Caco-2 (cell line): ENCODE data around the gene ELP4. TPM values are rescaled to one million over a fixed set of nuclear protein-coding genes. Genes with fewer than 3 reads are reported as not detected.

Source experiments
- BruUV-seq: library from RNA; stranded (reverse); fragments of 400-500 nt; replicated peaks from 2 replicates; lab custom pipeline; 2021; lab: Mats Ljungman, UMichigan
- CTCF ChIA-PET: fragments of 300-600 bp; sonication (Branson Sonifier 250); formaldehyde crosslinking; loops from one replicate; lab custom pipeline; 2022; ENCODE audit warnings: antibody characterized with exemption; lab: Charles Lee
- POLR2A ChIA-PET: fragments of 300-600 bp; sonication (Branson Sonifier 250); formaldehyde crosslinking; loops from one replicate; lab custom pipeline; 2022; ENCODE audit warnings: antibody characterized with exemption; lab: Charles Lee
- DNase-seq, 2 experiments: peaks; one replicate each; pipeline versions ENCODE4 v3.0.0 to v3.0.0-alpha.2; 2020 to 2022
- H3K27me3 ChIP-seq: replicated peaks from 2 replicates; pipeline ENCODE4 v1.6.0; 2011; ENCODE audit warnings: low read length; ENCODE audit not compliant: control insufficient read depth, insufficient read depth
- H3K36me3 ChIP-seq: 2 replicates; pipeline ENCODE4 v1.5.1; 2011; ENCODE audit warnings: low read length; ENCODE audit not compliant: control insufficient read depth, insufficient read depth
- H3K4me1 ChIP-seq: fragments of 250-450 bp; sonication (Bioruptor Pico); 2 replicates; pipeline ENCODE4 v1.5.1; 2020; ENCODE audit warnings: mild to moderate bottlenecking
- H3K4me3 ChIP-seq: 2 replicates; pipeline ENCODE4 v1.5.1; 2011; ENCODE audit warnings: low read depth, mild to moderate bottlenecking, control low read depth, low read length
- H3K9me3 ChIP-seq: fragments of 250-450 bp; sonication (Bioruptor Pico); 2 replicates; pipeline ENCODE4 v1.5.1; 2020; ENCODE audit warnings: mild to moderate bottlenecking, moderate library complexity
- H3K27ac Mint-ChIP-seq: one replicate; pipeline ENCODE4 v1.8.0; 2022; ENCODE audit warnings: mixed read lengths; ENCODE audit not compliant: unreplicated experiment
- H3K27me3 Mint-ChIP-seq: one replicate; pipeline ENCODE4 v1.8.0; 2022; ENCODE audit warnings: mixed read lengths; ENCODE audit not compliant: insufficient read depth, unreplicated experiment
- H3K36me3 Mint-ChIP-seq: one replicate; pipeline ENCODE4 v1.8.0; 2022; ENCODE audit warnings: mild to moderate bottlenecking, mixed read lengths; ENCODE audit not compliant: insufficient read depth, unreplicated experiment
- H3K4me1 Mint-ChIP-seq: one replicate; pipeline ENCODE4 v1.8.0; 2022; ENCODE audit warnings: low read depth, mixed read lengths; ENCODE audit not compliant: unreplicated experiment
- H3K4me3 Mint-ChIP-seq: one replicate; pipeline ENCODE4 v1.8.0; 2022; ENCODE audit warnings: mild to moderate bottlenecking, moderate library complexity, mixed read lengths; ENCODE audit not compliant: unreplicated experiment
- H3K9me3 Mint-ChIP-seq: one replicate; pipeline ENCODE4 v1.8.0; 2022; ENCODE audit warnings: mixed read lengths; ENCODE audit not compliant: unreplicated experiment
- CTCF ChIP-seq, 2 experiments: fragments of 200-600 bp in 1 of 2; IDR thresholded peaks; 1 replicate in 1 of 2; 2 replicates in 1 of 2; pipeline versions ENCODE4 v1.5.1 to v1.8.0; 2011 to 2022; ENCODE audit warnings: antibody characterized with exemption in 1 of 2, control low read depth in 1 of 2, inconsistent platforms in 1 of 2, low read depth in 1 of 2, low read length in 1 of 2, mild to moderate bottlenecking in 1 of 2, moderate library complexity in 1 of 2; ENCODE audit not compliant: insufficient read depth in 1 of 2, severe bottlenecking in 1 of 2, unreplicated experiment in 1 of 2
- intact Hi-C: fragments of 100-400 bp; cut with micrococcal nuclease; formaldehyde crosslinking; loops from one replicate; pipeline ENCODE4 v1.10.0; 2022; ENCODE audit not compliant: unreplicated experiment
- total RNA-seq: library from RNA; stranded (reverse); gene quantifications from 2 replicates; pipeline ENCODE4 v1.2.3, GENCODE V29; 2022

ELP4 gene
- total RNA-seq, 1 experiment from 2014 or later: 18.8 TPM

- no peak for DNase-seq
- TF ChIP-seq CTCF (IDR thresholded peaks at IDR 0.05; ENCODE audit: insufficient read depth in 1 of 2, low read depth in 1 of 2, low read length in 1 of 2, severe bottlenecking in 1 of 2, unreplicated experiment in 1 of 2): no peak
- Histone ChIP-seq H3K4me3 (no peak overlapping the region), H3K27me3 (no peaks in the 10 kb centered on the region), H3K4me1 (no peaks in the 10 kb centered on the region), H3K36me3 (no peaks in the 10 kb centered on the region), H3K9me3 (no peaks in the 10 kb centered on the region)
- no peaks in the 10 kb centered on the region for H3K4me1 Mint-ChIP-seq
- no peaks in the 10 kb centered on the region for H3K36me3 Mint-ChIP-seq
- BruUV-seq: no TSS peak
- H3K4me3 Mint-ChIP-seq: no peak overlapping the region
- ChIA-PET POLR2A (no interaction called here), CTCF (no interaction called here)
- no peaks in the 10 kb centered on the region for H3K9me3 Mint-ChIP-seq
- intact Hi-C loops: no loop called here
- H3K27ac Mint-ChIP-seq: no peak overlapping the region
- H3K27me3 Mint-ChIP-seq: no peaks in the 10 kb centered on the region
These were observed 147.5 kb downstream of the ELP4 start for GRCh38 chr11:31657091-31657490.

- CTCF ChIA-PET: no interaction called here
- H3K36me3 Mint-ChIP-seq: no peaks in the 10 kb centered on the region
These were observed 154.6 kb downstream of the ELP4 start for GRCh38 chr11:31664129-31664528.

GRCh38 chr11:31664954-31665353 lies 155.4 kb downstream of the ELP4 start:
- no peak overlapping the region for H3K4me3 Mint-ChIP-seq
- H3K27me3 Mint-ChIP-seq: no peaks in the 10 kb centered on the region
- H3K4me1 Mint-ChIP-seq: no peaks in the 10 kb centered on the region
- H3K4me3 ChIP-seq: no peak overlapping the region
- no peak for DNase-seq
- TF ChIP-seq CTCF (IDR thresholded peaks at IDR 0.05; ENCODE audit: insufficient read depth in 1 of 2, low read depth in 1 of 2, low read length in 1 of 2, severe bottlenecking in 1 of 2, unreplicated experiment in 1 of 2): no peak
- H3K9me3 Mint-ChIP-seq: no peaks in the 10 kb centered on the region
- no peaks in the 10 kb centered on the region for H3K36me3 Mint-ChIP-seq
- CTCF ChIA-PET: no interaction called here
- H3K36me3 ChIP-seq: no peaks in the 10 kb centered on the region
- no peaks in the 10 kb centered on the region for H3K27me3 ChIP-seq
- no peaks in the 10 kb centered on the region for H3K9me3 ChIP-seq
- H3K27ac Mint-ChIP-seq: no peak overlapping the region
- H3K4me1 ChIP-seq: no peaks in the 10 kb centered on the region
- intact Hi-C loops: no loop called here
- BruUV-seq: no TSS peak
- POLR2A ChIA-PET: no interaction called here

More at GRCh38 chr11:31664129-31664528, 154.6 kb downstream of the ELP4 start:
- Histone ChIP-seq H3K4me1 (no peaks in the 10 kb centered on the region), H3K4me3 (no peak overlapping the region), H3K9me3 (no peaks in the 10 kb centered on the region), H3K36me3 (no peaks in the 10 kb centered on the region), H3K27me3 (no peaks in the 10 kb centered on the region)
- POLR2A ChIA-PET: no interaction called here
- no peak overlapping the region for H3K27ac Mint-ChIP-seq
- no peaks in the 10 kb centered on the region for H3K4me1 Mint-ChIP-seq
- H3K9me3 Mint-ChIP-seq: no peaks in the 10 kb centered on the region
- TF ChIP-seq CTCF (IDR thresholded peaks at IDR 0.05; ENCODE audit: insufficient read depth in 1 of 2, low read depth in 1 of 2, low read length in 1 of 2, severe bottlenecking in 1 of 2, unreplicated experiment in 1 of 2): no peak
- DNase-seq: no peak
- intact Hi-C loops: no loop called here
- BruUV-seq: no TSS peak
- H3K4me3 Mint-ChIP-seq: no peak overlapping the region
- no peaks in the 10 kb centered on the region for H3K27me3 Mint-ChIP-seq
